Colonic mucosa (tissue), 4 donors: ENCODE data around the gene MT1G. TPM values are rescaled to one million over a fixed set of nuclear protein-coding genes. Genes with fewer than 3 reads are reported as not detected.

ENCODE experiments used
- DNase-seq: peaks from one replicate; pipeline ENCODE4 v3.0.0-alpha.2; 2020
- H3K27ac ChIP-seq: fragments of 200-600 bp; one replicate; pipeline ENCODE4 v1.8.0; 2021
- H3K27me3 ChIP-seq: fragments of 200-600 bp; one replicate; pipeline ENCODE4 v1.8.0; 2021
- H3K36me3 ChIP-seq: fragments of 200-600 bp; one replicate; pipeline ENCODE4 v1.8.0; 2021
- H3K4me1 ChIP-seq: fragments of 200-600 bp; one replicate; pipeline ENCODE4 v1.8.0; 2021; ENCODE audit warnings: mild to moderate bottlenecking
- H3K4me3 ChIP-seq: fragments of 200-600 bp; one replicate; pipeline ENCODE4 v1.8.0; 2021
- H3K9ac ChIP-seq, 2 donors: one replicate each; pipeline ENCODE4 v1.7.0; 2013; ENCODE audit warnings: control low read depth in 2 of 2, low read depth in 2 of 2, low read length in 2 of 2
- H3K9me3 ChIP-seq: fragments of 200-600 bp; one replicate; pipeline ENCODE4 v1.8.0; 2021
- intact Hi-C: fragments of 100-400 bp; cut with DNase I; formaldehyde crosslinking; loops from one replicate; pipeline ENCODE4 v1.14.1; 2022
- total RNA-seq, 2 donors: library from RNA; stranded (reverse); fragmentation: NEBNext Ultra II Directional in 1 of 2; extraction: Animal tissue kit (Norgen Biotek cat#: 25700) in 1 of 2; gene quantifications; one replicate each; pipeline ENCODE4 v1.2.1, GENCODE V29; 2021
- TF ChIP-seq, protein P1 (sequence below): fragments of 200-600 bp; IDR thresholded peaks from one replicate; pipeline ENCODE4 v1.8.0; 2022; ENCODE audit warnings: antibody characterized with exemption, mild to moderate bottlenecking
- donor health status: healthy.
- donor health status: DM: no; HTN: no; CAD: no.
- donor health status: DM: no; HTN: no; CAD: no.

Gene MT1G
- total RNA-seq, 2 donors from 2014 or later, result 243 to 995 TPM

DNA sequence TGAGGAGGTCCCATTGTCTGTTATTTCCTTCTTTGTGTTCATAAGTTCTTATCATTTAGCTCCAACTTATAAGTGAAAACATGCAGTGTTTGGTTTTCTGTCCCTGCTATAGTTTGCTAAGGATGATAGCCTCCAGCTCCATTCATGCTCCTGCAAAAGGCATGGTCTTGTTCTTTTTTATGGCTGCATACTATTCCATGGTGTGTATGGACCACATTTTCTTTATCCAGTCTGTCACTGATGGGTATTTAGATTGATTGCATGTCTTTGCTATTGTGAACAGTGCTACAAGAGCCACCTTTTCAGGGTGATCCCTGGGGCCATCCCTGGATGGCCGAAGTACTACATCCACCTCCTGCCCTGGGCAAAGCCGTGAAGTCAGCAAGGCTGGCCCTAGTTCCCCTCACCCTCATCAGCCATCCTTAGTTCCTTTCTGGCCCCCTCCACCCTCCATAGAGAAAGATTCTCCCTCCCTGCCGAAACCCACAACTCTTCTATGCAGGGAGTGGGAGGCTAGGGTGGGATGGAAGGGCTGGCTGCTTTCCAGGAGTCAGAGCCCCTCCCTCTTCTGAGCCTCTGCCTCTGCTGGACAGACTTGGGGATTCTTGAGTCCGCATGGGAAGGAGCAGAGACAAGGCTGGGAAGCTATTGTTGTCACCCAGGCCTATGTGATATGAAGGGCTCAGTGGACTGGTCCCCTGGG, 22.7 kb upstream of the MT1G start:
- intact Hi-C loops, result no loop called here
- H3K27ac ChIP-seq, result no peak overlapping the region
- no peaks in the 10 kb centered on the region for H3K36me3 ChIP-seq
- TF ChIP-seq, protein P1, sequence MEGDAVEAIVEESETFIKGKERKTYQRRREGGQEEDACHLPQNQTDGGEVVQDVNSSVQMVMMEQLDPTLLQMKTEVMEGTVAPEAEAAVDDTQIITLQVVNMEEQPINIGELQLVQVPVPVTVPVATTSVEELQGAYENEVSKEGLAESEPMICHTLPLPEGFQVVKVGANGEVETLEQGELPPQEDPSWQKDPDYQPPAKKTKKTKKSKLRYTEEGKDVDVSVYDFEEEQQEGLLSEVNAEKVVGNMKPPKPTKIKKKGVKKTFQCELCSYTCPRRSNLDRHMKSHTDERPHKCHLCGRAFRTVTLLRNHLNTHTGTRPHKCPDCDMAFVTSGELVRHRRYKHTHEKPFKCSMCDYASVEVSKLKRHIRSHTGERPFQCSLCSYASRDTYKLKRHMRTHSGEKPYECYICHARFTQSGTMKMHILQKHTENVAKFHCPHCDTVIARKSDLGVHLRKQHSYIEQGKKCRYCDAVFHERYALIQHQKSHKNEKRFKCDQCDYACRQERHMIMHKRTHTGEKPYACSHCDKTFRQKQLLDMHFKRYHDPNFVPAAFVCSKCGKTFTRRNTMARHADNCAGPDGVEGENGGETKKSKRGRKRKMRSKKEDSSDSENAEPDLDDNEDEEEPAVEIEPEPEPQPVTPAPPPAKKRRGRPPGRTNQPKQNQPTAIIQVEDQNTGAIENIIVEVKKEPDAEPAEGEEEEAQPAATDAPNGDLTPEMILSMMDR, result no peak
- no peaks in the 10 kb centered on the region for H3K4me1 ChIP-seq
- no peak overlapping the region for H3K4me3 ChIP-seq
- no peak for DNase-seq
- no peaks in the 10 kb centered on the region for H3K9me3 ChIP-seq
- H3K27me3 ChIP-seq, result no peaks in the 10 kb centered on the region
- no peak overlapping the region for H3K9ac ChIP-seq

DNA sequence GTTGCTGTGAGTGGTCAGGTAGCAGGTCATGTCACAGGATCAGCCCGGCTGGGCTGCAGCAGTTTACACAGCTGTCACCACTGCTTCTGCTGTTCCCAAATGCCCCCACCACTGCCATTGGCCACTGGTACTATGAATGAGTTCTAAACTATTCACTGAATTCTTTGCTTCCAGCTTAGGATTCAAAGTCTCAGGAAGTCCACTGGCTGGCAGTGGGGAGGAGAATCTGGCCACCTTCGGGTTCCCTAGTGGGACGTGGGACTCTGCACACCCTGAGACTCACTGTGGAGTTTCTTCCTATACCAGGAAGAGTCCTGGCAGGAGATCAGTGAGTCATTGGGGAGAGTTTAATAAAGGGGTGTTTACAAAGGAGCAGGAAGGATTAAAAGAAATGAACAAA, 21.3 kb upstream of the MT1G start:
- no peaks in the 10 kb centered on the region for H3K27me3 ChIP-seq
- H3K27ac ChIP-seq, result no peak overlapping the region
- intact Hi-C loops, result no loop called here
- H3K9me3 ChIP-seq, result no peaks in the 10 kb centered on the region
- H3K4me1 ChIP-seq, result no peaks in the 10 kb centered on the region
- DNase-seq, result no peak
- no peak overlapping the region for H3K9ac ChIP-seq
- H3K36me3 ChIP-seq, result no peaks in the 10 kb centered on the region
- TF ChIP-seq, protein P1, result no peak
- no peak overlapping the region for H3K4me3 ChIP-seq

DNA sequence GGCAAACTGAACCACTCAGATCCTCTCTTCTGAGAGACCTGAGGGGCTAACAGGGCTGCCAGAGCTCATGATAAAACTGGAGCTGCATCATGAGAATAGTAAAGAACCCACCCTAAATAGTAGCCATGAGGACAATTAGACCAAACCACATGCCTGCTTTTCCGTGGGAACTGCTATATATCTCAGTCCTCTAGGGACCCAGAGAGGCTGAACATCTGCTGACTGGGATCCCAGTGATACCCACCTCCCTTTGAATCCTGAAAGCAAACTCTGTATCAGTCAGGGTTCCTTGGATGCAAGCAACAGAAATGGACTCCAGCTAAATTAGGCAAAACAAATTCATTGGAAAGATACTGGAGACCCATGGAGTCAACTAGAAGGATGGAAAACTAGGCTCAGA, 20.9 kb upstream of the MT1G start:
- no peak overlapping the region for H3K9ac ChIP-seq
- no peak overlapping the region for H3K4me3 ChIP-seq
- H3K27me3 ChIP-seq, result no peaks in the 10 kb centered on the region
- intact Hi-C loops, result no loop called here
- no peaks in the 10 kb centered on the region for H3K36me3 ChIP-seq
- TF ChIP-seq, protein P1, result no peak
- DNase-seq, result no peak
- no peak overlapping the region for H3K27ac ChIP-seq
- no peaks in the 10 kb centered on the region for H3K4me1 ChIP-seq
- no peaks in the 10 kb centered on the region for H3K9me3 ChIP-seq

DNA sequence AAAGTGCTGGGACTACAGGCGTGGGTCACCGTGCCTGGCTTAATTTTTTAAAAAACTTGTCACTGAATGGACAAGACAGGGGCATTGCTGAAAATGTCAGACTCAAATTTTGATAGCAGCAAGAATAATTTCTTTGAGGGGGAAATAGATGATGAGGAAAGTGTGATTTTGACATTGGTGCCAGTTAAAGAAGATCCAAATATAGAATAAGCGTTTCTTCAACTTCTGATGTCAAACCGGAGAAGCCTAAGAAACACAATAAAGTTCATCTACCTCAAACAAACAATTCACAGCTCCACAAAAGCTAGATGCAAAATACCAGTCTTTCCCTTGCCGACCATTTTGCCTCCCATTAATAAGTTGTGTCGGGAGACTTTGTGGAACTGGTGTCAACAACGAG, 18.9 kb upstream of the MT1G start:
- Histone ChIP-seq H3K27ac (no peak overlapping the region), H3K9ac (no peak overlapping the region), H3K4me3 (no peak overlapping the region), H3K27me3 (no peaks in the 10 kb centered on the region), H3K36me3 (no peaks in the 10 kb centered on the region), H3K9me3 (no peaks in the 10 kb centered on the region), H3K4me1 (peaks cover 9% of the 10 kb centered on the region)
- intact Hi-C loops, result no loop called here
- DNase-seq, result no peak
- TF ChIP-seq, protein P1, result no peak

DNA sequence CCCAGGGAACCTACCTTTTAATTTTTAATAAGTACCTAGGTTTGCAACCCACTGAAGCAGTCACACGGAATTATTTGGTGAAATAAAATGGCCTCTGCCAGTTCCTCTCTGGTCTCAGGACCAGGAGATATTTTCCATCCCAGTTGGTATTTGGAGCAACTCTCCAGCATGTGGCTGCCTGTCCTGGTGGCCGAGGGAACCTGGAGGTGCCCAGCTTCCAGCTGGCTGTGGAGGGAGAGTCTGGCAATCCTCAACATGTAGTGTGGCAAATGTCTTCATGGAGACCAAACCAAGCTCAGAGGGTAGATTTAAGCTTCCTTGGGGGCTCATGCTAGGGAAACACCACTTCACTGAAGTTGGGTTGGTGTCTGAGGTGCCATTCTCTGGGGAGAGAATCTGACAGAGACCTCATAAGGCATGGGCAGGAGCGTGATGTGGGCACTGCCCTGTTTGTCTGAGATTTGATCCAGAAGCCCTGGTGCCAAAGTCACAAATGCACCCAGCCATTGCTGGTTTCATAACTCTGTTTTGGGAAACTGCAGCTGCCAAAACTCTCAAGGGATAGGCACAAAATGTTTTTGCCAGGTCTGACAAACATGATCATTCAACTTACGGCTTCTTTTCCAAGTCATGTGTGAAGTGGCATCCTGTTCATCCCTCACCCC, 17.2 kb upstream of the MT1G start:
- Histone ChIP-seq H3K4me3 (no peak overlapping the region), H3K9me3 (no peaks in the 10 kb centered on the region), H3K9ac (no peak overlapping the region), H3K27ac (no peak overlapping the region), H3K36me3 (no peaks in the 10 kb centered on the region), H3K4me1 (peaks cover 9% of the 10 kb centered on the region), H3K27me3 (no peaks in the 10 kb centered on the region)
- intact Hi-C loops, result no loop called here
- TF ChIP-seq, protein P1, result no peak
- DNase-seq, result no peak
